ENCODE measurements around the gene FRY.

DNA sequence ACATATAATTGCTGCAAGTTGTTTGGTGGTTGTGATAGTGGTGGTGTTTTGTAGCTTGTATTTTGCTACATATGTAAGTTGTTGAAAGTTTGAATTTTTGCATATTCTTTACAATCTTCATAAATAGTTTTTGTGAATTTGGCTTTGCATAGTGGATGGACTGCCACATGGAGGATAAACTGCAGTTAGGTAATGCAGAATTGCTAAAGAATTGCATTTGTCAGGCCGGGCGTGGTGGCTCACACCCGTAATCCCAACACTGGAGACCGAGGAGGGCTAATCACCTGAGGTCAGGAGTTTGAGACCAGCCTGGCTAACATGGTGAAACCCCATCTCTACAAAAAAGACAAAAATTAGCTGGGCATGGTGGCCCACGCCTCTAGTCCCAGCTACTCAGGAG lies 171.6 kb downstream of the FRY start:
- TF ChIP-seq, protein P1, sequence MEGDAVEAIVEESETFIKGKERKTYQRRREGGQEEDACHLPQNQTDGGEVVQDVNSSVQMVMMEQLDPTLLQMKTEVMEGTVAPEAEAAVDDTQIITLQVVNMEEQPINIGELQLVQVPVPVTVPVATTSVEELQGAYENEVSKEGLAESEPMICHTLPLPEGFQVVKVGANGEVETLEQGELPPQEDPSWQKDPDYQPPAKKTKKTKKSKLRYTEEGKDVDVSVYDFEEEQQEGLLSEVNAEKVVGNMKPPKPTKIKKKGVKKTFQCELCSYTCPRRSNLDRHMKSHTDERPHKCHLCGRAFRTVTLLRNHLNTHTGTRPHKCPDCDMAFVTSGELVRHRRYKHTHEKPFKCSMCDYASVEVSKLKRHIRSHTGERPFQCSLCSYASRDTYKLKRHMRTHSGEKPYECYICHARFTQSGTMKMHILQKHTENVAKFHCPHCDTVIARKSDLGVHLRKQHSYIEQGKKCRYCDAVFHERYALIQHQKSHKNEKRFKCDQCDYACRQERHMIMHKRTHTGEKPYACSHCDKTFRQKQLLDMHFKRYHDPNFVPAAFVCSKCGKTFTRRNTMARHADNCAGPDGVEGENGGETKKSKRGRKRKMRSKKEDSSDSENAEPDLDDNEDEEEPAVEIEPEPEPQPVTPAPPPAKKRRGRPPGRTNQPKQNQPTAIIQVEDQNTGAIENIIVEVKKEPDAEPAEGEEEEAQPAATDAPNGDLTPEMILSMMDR (IDR thresholded peaks at IDR 0.05), result no peak
- TF ChIP-seq POLR2A (IDR thresholded peaks at IDR 0.05), result no peak

Measured in heart left ventricle (tissue), 13 donors.